PC-3 (cell line): ENCODE data around the gene OGFOD3.

Experiments
- EZH2 ChIP-seq: fragments of 300-600 bp; sonication (generic); IDR thresholded peaks from one replicate; pipeline ENCODE4 v1.6.1; 2017; ENCODE audit warnings: antibody characterized with exemption, mild to moderate bottlenecking, low read length; ENCODE audit not compliant: unreplicated experiment
- EZH2phosphoT487 ChIP-seq: fragments of 300-600 bp; sonication (generic); IDR thresholded peaks from 2 replicates; pipeline ENCODE4 v1.6.1; 2018; ENCODE audit warnings: mild to moderate bottlenecking, antibody characterized with exemption, low read length, borderline replicate concordance
- TF ChIP-seq, protein P1 (sequence below): fragments of 300-600 bp; sonication (generic); conservative IDR thresholded peaks from 2 replicates; pipeline ENCODE4 v1.5.1; 2017; ENCODE audit warnings: antibody characterized with exemption, low read depth, mild to moderate bottlenecking, low read length

DNA sequence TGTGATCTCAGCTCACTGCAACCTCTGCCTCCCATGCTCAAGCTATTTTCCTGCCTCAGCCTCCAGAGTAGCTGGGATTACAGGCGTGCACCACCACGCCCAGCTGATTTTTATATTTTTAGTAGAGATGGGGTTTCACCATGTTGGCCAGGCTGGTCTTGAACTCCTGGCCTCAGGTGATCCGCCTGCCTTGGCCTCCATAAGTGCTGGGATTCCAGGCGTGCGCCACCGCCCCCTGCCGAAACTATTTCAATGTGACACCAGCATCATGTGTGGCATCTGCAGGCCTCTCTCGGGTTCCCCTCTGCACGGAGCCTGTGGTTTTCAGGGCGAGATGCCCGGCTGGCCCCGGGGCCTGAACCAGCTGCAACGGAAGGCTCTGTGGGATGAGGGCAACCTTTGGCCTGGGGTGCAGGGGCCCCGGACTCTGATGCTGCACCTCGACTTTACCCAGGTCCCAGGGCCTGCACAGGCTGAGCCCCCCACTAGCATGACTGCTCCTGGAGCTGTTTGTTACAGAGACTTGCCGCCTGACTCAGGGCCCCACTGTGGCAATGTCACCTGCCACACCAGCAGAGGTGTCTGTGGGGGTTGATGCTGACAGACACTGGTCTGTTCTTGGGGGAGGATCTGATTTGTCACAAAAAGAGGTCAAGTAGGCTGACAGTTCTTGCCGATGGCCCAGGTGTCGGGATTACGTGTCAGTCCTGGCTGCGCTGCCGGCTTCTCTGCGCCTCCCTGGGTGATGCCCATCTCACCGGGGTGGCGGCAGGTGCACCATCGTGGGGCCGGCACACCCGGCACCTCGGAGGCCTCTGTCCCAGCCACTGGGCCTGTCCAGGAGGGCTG is 68.0 kb downstream of the OGFOD3 start:
- TF ChIP-seq, protein P1, sequence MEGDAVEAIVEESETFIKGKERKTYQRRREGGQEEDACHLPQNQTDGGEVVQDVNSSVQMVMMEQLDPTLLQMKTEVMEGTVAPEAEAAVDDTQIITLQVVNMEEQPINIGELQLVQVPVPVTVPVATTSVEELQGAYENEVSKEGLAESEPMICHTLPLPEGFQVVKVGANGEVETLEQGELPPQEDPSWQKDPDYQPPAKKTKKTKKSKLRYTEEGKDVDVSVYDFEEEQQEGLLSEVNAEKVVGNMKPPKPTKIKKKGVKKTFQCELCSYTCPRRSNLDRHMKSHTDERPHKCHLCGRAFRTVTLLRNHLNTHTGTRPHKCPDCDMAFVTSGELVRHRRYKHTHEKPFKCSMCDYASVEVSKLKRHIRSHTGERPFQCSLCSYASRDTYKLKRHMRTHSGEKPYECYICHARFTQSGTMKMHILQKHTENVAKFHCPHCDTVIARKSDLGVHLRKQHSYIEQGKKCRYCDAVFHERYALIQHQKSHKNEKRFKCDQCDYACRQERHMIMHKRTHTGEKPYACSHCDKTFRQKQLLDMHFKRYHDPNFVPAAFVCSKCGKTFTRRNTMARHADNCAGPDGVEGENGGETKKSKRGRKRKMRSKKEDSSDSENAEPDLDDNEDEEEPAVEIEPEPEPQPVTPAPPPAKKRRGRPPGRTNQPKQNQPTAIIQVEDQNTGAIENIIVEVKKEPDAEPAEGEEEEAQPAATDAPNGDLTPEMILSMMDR = no peak
- TF ChIP-seq EZH2 (no peak), EZH2phosphoT487 (no peak)
